ENCODE measurements around the gene POLRMT.
A peak's percentile ranks its signal among the peaks of the same experiment; 100 is the strongest.
"Not testable (repeated sequence)": the region's sequence is repeated elsewhere in the genome, so short reads cannot be mapped to it uniquely, and the experiment has no call there.

POLRMT gene

DNA sequence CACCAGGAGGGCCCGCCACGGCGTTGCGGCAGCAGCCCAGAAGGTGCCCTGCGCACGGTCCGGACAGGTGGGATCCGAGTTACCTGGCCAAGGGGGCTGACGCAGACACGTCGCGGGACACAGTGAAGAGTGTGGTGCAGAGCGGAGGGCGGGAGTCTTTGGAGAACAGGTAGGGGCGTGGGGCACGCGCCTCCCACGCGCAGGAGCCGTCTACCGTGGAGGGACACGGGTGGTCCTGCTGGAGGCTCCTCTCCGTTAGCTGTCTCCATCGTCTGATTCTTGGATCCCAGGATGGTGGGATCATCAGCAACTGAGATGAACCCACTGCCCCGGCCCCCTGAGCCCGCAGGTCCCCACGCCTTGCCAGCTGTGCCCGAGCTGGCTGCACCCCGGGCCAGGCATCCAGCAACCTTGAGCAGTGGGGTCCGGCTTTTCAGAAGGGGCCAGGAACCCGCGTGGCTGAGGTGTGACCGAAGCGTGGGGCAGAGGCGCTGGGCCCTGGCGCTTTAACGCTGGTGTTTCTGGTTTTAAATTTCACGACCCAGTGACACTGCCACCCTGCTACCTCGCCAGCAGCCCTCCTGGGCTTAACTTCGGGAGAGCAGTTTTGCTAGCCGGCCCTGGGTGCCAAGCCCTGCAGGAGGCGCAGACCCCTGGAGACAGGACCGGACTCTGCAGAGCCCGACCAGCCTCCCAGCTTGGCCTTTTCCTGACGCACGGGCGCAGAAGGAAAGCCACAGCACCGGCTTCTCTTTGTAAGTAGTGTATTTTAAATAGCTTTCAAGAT is 13.6 kb upstream of the POLRMT start:
- DNase-seq, result no peak

DNA sequence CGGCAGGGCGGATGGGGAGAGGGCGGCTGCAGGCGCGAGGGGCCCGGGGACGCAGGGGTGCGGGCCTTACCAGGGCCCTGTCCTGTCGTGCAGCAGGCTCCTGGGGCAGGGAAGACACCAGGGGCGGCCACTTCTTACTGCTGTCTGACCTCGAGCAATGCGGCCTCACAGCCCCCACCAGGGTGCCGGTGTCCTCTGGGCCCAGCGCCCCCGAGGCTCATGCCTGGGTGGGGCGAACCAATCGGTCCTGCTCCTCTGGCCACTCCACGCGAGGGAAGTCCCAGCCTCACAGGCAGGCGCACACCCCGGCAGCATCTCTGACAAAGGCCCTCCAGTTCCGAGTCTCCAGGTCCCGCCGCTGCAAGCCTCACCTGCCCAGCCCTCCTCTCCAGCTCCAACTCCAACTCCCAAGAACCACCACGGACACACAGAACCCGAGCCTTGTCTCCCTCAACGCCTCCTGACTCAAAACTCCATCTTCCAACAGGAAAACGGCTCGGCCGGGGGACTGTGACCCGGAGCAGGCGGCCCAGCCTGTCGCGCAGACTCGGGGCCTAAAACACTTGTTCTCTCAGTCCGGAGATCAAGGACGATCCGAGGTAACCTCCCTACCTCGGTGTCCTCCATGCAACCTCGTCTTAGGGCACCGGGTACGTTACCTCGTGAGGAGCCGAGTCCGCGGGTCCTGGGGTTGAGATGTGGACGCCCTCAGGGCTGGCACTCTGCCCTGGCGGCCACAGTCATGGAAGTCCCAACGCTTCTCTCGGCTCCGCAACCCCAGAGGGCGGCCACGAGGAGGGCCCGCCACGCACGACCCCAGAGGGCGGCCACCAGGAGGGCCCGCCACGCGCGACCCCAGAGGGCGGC is 12.8 kb upstream of the POLRMT start:
- DNase-seq, result no peak

DNA sequence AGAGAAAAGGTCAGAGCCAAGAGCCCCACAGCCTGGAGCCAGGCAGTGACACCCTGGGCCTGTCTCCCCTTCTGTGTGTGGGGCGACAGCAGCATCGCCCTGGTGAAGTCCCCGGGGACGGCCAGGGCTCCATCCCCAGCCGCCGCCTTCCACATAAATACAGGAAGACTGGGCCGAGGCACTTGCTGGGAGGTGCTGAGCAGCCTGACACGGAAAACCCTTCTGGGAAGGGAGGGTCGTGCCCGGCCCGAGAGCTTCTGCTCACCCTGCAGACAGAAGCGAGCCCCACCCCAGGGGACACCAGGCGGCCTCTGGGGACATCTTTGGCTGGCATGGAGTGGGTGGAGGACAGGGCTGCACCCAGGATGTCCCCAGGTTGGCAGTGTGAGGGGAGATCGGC is 11.5 kb upstream of the POLRMT start:
- no peak for DNase-seq

DNA sequence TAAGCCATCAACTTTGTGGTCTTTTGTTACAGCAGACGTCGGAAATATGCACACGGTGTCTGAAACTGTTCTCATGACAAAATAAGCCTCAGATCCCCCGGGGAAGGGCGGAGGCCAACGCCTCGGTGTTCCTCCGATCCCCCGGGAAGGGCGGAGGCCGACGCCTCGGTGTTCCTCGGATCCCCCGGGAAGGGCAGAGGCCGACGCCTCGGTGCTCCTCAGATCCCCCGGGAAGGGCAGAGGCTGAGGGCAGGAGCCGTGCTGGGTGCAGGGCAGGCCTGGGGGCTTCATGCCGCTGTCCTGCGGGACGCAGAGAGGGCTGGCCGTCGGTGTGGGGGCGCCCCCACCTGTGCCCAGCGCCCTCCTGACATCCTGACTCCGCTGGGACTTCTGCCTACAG is 11.0 kb upstream of the POLRMT start:
- no peak for DNase-seq

DNA sequence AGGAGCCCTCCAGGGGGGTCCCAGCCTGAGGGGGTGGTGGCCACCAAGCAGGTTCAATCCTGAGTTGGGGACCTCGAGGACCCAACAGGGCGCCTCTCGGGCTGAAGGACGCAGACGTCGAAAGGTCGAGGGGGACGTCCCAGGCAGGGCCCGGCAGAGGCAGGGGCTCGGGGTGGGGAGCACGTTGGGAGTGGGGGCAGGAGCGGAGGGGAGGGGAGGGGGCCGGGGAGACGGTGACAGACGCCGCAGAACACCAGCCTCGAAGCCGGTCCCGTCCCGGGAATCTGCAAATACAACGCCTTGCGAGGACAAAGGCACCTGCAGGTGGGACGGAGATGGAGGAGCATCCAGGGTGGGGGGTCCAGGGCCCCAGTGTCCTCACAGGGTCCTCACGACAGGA is 10.4 kb upstream of the POLRMT start:
- no peak for DNase-seq

DNA sequence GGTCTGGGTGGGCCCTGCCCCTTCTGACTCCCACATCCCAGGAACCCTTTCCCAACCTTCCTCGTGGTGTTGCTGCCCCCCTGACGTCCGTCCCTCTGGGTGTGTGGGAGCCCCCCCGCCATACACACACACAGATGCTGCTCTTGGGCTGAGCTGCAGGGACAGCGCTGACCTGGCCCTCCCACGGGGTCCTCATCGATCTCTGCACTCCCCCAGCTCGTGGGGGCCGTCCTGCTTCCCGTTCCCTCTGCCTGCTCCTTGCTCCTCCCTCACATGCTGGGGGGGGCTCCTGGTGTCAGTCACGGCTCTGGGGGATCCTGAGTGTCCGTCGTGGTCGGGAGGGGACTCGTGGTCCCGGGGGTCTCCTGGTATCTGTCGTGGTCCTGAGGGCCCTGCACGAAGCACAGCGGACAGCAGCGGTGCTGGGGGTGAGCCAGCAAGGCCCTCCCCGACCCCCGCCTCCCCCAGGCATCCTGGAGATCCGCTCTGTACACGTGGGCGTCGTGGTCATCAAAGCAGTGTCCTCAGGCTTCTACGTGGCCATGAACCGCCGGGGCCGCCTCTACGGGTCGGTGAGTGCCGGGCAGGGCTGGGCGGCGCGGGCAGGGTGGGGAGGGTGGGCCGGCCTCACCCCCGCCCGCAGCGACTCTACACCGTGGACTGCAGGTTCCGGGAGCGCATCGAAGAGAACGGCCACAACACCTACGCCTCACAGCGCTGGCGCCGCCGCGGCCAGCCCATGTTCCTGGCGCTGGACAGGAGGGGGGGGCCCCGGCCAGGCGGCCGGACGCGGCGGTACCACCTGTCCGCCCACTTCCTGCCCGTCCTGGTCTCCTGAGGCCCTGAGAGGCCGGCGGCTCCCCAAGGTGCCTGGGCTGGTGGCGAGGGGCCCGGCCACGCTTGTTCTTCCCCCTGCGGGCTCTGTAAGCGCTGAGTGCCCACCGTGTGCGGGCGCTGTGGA is 9.7 kb upstream of the POLRMT start:
- no peak for DNase-seq

DNA sequence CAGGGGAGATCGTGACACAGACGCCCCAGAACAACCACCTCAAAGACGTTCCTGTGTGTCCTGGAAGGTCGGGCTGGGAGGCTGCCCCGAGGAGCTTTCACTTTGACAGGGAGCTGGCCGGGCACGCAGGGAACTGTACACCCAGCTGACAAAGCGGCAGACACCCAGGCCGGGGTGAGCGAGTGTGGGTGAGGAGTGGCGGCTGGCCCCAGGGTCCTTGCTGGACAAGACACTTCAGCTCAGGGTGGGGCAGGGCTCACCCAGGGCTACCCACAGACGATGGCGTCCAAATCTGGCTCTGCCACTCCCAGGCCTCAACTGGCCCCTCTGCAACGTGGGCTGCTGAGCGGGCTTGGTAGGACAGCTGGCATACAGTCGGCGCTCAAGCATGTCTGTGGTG is 8.4 kb upstream of the POLRMT start:
- no peak for DNase-seq

DNA sequence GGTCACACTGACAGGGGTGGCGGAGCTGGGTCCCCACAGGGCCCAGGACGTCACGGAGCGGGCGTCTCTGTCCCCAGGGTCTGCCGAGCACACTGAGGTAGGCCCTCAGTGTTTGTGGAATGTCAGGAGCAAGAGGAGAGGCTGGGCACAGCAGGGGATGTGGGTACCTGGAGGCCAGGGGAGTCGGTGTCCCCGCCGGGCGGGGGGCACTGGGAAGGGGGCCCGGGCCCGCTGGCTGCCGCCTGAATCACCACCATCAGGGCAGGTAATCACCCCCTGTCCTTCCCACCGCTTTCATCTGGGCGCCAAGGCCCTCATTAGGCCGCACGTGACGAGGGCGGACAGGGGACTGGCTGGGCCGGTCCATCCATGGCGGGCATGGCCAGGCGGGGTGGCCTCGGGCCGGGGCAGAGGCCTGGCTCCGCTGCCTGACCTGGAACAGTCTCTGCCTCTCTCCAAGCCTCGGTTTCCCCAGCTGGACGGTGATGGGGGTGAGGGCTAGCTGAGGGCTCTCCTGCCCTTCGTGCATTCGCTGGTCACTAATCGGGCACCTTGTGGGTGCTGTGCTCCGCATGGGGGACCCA is 7.4 kb upstream of the POLRMT start:
- DNase-seq, result no peak

DNA sequence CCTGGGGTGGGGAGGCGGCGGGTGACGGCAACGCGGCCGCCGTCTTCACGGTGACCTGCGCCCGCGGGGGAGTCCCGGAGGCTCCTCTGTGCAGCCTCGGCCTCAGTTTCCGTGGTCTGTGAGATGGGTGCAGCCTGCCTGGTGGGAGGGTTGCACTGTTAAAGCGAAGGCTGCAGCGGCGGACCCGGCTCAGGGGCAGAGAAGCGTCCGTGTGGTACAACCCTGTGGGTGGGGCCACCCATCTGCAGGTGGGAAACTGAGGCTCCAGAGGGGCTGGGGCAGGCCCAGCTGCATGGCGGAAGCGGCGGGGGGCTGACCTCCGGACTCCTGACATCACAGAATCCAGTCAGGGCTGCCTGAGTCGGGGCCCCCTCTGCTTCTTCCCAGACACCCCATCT is 6.8 kb upstream of the POLRMT start:
- DNase-seq, result no peak

DNA sequence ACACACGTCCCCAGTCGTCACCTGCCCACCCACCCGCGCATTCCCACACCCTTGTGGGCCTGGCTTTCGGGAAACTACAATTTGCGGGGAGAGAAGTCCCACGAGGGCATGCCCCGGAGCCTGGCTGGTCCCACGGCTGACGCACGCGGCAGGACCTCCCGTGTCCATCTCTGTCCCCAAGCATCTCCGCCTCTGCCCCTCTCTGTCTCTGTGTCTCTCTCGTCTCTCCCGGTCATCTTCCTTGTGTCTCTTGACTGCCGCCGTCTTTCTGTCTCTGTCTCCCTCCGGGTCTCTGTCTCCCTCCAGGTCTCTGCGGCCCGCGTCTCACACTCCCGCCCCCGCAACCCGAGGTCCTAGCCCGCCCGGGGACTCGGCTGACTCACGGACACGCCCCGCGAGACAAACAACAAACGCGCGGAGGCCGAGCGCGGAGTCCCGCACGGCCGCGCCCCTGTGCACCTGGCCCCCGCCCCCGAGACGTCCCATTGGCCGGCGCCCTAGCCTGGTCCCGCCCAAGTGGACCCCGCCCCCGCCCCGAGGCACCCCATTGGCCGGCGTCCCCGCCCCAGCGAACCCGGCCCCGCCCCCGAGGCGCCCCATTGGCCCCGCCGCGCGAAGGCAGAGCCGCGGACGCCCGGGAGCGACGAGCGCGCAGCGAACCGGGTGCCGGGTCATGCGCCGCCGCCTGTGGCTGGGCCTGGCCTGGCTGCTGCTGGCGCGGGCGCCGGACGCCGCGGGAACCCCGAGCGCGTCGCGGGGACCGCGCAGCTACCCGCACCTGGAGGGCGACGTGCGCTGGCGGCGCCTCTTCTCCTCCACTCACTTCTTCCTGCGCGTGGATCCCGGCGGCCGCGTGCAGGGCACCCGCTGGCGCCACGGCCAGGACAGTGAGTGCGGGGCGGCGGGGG is 6.2 kb upstream of the POLRMT start, which contains the start of gene FGF22:
TSS of gene FGF22 (plus strand) at position 627 of the 908 bp plus-strand sequence. CDS start at position 674, 47 bp downstream.
- peak; percentile 85 for DNase-seq

DNA sequence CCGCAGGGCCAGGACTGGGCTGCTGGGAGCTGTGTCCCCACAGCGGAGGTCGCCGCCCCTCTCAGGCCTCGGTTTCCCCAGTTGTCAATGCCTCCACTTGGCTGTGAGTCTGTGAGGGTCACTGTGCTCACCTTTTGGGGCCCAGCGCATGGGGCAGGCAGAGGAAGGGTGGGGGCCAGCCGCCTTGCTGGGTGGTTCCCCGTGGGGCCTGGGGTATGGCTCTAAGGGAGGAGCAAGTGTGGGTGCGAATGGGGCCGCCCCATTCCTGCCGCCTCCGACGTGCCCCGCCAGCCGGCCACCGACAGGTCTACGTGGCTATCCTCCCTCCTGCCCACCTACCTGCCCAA is 5.5 kb upstream of the POLRMT start:
- no peak for DNase-seq

DNA sequence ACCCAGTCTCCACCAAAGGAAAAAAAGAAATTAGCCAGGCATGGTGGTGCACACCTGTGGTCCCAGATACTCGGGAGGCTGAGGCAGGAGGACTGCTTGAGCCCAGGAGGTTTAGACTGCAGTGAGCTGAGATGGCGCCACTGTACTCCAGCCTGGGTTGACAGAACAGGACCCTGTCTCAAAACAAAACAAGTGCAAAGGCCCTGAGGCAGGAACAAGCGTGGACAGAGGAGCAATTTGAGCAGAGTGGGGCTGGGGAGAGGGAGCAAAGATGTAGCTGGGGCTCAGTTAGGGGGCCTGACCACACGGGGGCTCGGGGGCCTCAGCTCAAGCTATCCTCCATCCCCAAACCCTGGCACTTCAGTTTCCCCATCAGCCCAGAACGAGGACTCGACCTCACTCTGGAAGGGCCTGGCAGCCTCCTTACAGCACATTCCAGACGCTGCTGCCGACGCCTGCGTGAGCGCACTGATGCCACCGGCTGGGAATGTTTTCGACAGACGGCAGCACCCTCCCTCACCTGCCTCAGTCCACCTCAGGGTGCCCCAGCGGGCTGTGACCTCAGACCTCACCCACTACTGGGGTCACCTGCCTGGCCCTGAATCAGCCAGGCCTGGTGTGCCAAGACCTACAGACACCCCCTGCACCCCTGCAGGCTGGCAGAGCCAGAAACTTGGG is 1.8 kb upstream of the POLRMT start:
- no peak for DNase-seq

DNA sequence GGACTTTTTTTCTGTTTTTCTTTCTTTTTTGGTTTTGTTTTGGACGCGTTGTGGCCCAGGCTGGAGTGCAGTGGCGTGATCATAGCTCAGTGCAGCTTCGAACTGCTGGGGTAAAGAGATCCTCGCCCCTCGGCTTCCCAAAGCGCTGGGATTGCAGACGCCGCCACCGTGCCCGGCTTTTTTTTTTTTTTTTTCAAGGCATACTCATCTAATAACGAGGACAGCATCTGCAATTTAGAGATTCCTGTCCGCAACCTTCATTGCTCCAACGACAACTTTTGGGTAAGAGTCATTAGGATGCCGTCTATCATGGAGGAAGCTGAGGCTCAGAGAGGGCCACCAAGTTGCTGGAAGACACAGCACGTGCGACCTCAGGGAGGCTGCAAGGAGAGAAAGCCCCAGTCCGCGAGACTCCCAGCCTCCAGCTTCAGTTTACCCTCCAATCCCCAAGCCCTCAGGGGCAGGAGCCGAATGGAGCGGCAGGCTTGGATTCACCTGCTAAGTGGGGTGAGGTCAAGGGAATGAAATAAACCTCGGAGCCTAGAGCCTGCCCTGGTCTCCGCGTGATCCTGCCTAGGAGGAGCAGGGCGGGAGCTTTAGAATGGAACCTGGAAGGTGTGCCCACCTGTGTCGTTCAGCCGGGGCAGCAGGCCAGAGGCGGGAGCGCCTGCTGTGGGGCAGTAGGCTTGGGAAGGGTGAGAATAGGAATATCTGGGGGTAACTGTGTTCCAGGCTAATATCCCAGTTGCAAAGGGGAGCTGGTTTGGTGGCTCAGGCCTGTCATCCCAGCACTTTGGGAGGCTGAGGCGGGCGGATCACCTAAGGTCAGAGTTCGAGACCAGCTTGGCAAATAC is 676 bp upstream of the POLRMT start:
- DNase-seq, result no peak

DNA sequence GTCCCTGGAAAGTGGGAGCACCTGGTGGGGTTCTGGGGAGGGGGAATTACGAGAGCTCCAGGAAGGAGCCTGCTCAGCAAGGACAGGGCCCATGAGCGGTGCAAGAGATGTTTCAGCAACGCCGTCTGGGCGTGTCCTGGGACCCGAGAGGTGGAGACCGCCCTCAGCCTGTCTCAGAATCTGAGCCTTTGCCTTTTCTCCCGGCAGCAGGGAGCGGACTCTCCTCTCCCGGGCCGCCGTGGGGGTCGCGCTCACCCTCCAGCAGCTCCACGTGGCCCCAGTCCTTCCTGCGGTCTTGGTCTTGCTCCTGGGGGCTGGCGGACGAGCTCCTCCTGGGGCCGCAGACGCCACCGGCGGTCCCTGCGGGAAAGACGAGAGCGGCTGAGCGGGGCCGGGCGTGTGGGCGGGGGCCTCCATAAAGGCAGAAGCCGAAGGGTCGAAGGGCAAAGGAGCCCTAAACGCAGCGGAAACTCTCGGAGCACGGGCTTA is 714 bp downstream of the POLRMT start:
- DNase-seq, result no peak

DNA sequence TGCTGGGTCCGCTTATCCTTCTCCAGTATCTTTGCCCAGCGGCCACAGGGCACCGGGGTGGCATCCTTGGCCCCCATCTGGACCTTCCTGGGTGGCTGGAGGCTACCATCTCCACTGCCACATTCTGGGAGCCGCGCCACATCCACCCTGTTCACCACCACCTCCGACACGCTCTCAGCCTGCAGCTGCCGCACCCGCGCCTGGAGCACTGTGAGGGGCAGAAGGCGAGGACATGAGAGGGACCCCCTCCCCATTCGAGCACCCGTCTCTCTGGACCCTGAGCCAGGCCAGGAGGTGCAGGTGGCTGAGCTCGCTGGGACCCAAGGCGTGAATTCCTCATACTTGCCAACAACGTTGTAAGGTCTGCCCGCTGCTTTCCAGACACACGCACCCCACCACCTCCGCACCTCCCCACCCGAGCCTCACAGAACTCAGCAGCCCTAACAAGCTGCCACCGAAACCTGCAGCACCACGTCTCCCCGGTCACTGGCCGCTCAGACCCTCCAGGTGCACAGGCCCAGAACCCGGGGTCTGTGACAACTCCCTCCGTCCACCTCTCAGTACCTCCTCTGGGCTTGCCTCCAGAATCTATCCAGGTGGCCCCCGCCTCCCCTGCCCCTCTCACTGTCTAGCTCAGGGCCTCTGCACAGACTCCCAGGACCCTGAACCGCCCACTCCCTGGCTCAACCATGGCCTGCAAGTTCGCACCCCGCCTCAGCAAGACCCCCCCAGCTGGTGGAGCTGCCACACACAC is 3.2 kb downstream of the POLRMT start:
- DNase-seq, result no peak

DNA sequence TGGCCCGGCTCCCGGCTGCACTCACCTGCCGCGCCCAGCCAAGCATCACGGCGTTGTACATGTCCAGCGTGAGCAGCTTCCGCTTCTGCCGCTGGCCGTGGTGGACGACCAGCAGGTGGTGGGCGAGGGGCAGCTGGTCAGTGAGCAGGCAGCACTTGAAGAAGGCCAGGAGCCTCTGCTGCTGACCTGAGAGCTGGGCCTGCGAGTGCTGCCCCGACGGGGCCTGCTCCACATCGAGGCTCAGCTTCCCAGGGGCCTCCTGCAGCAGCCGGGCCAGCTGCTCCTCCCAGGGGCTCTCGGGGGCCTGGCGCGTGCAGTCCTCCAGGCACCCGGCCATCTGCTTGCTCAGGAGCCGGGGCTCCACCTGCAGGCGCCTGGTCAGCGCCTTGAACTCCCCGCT is 3.8 kb downstream of the POLRMT start:
- not testable (repeated sequence) for DNase-seq

DNA sequence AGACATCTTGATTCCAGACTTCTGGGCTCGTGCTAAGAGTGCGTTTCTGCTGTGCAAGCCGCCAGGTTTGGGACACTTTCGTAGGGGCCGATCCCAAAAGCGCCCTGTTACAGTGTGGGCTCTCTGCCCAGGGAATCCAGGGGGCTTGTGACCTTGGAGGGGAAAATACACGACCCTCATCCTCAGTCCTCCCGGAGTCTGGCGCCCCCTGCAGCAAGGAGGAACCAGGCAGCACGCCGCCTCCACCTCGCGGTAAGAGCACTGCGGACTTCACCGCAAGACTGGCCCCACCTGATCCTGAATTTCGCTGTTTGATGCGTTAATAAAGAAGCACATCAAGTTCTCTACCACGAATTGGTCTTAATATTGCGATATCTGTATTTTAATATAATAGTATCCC is 5.2 kb downstream of the POLRMT start:
- DNase-seq, result no peak

DNA sequence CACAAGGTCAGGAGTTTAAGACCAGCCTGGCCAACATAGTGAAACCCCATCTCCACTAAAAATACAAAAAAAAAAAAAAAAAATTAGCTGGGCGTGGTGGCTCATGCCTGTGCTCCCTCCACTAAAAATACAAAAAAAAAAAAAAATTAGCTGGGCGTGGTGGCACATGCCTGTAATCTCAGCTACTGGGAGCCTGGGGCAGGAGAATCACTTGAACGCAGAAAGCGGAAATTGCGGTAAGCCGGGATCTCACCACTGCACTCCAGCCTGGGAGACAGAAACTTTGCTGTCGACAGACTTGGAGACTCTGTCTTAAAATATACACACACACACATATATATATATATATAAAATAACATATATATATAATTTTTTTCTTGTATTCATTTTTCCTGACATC is 6.8 kb downstream of the POLRMT start:
- not testable (repeated sequence) for DNase-seq

DNA sequence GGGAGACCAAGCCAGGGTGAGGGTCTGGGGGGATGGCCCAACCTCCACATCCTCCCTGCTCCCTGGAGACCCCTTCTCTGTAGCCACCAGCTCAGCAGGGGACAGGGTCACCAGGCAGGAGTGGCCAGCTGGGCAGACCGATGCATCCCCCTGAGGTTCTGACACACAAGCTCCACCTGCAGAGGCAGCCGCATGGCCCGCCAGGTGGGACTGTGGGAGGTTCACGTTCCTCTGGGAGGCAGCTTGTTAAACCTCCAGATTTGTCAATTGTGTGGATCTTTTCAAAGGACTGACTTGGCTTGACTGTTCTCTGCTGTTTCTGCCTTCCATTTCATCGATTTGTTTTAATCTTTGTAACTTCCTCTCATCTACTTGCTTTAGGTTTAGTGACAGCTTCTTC is 8.1 kb downstream of the POLRMT start:
- no peak for DNase-seq
